Endodermal cell (in vitro differentiated cells): ENCODE measurements around the gene SYNE1. TPM values are rescaled to one million over a fixed set of nuclear protein-coding genes. Genes with fewer than 3 reads are reported as not detected.
A peak's percentile ranks its signal among the peaks of the same experiment; 100 is the strongest.

Experiments used
- DNase-seq: peaks from one replicate; pipeline ENCODE4 v3.0.0-alpha.2; 2017
- H3K27ac ChIP-seq: 2 replicates; pipeline ENCODE4 v1.5.1; 2013; ENCODE audit warnings: mild to moderate bottlenecking, low read depth, low read length, moderate library complexity
- H3K27me3 ChIP-seq: 2 replicates; pipeline ENCODE4 v1.6.1; 2013; ENCODE audit warnings: mild to moderate bottlenecking, low read length, moderate library complexity; ENCODE audit not compliant: insufficient read depth, control insufficient read depth, poor library complexity, severe bottlenecking
- H3K36me3 ChIP-seq: 2 replicates; pipeline ENCODE4 v1.7.0; 2013; ENCODE audit warnings: mild to moderate bottlenecking, low read length, moderate library complexity; ENCODE audit not compliant: control insufficient read depth, insufficient read depth
- H3K4me1 ChIP-seq: one replicate; pipeline ENCODE4 v1.7.0; 2013; ENCODE audit warnings: low read length; ENCODE audit not compliant: control insufficient read depth, insufficient read depth
- H3K4me3 ChIP-seq: 2 replicates; pipeline ENCODE4 v1.5.1; 2013; ENCODE audit warnings: mild to moderate bottlenecking, low read length, moderate library complexity
- H3K9ac ChIP-seq: 2 replicates; pipeline ENCODE4 v1.6.1; 2013; ENCODE audit warnings: mild to moderate bottlenecking, low read length, moderate library complexity; ENCODE audit not compliant: poor library complexity, severe bottlenecking; ENCODE audit errors: extremely low read depth
- H3K9me3 ChIP-seq: 2 replicates; pipeline ENCODE4 v1.6.1; 2013; ENCODE audit warnings: mild to moderate bottlenecking, low read length, moderate library complexity; ENCODE audit not compliant: control insufficient read depth
- H3K27ac Mint-ChIP-seq: 2 replicates; pipeline ENCODE4 v1.8.0; 2020; ENCODE audit warnings: mixed read lengths
- H3K27me3 Mint-ChIP-seq: 2 replicates; pipeline ENCODE4 v1.8.0; 2021; ENCODE audit warnings: mild to moderate bottlenecking, mixed read lengths; ENCODE audit not compliant: insufficient read depth
- H3K36me3 Mint-ChIP-seq: 2 replicates; pipeline ENCODE4 v1.8.0; 2020; ENCODE audit warnings: low read depth, mixed read lengths
- H3K4me1 Mint-ChIP-seq: 2 replicates; pipeline ENCODE4 v1.8.0; 2020; ENCODE audit warnings: mixed read lengths
- H3K4me3 Mint-ChIP-seq: 2 replicates; pipeline ENCODE4 v1.8.0; 2020; ENCODE audit warnings: mild to moderate bottlenecking, moderate library complexity, mixed read lengths
- H3K9me3 Mint-ChIP-seq: 2 replicates; pipeline ENCODE4 v1.8.0; 2020; ENCODE audit warnings: mild to moderate bottlenecking, mixed read lengths
- CTCF ChIP-seq: fragments of 200-600 bp; sonication (generic); conservative IDR thresholded peaks from 2 replicates; pipeline ENCODE4 v1.5.0; 2021; ENCODE audit warnings: antibody characterized with exemption, mild to moderate bottlenecking
- WGBS, 2 experiments: methylation state at CpG; one replicate each; pipeline versions ENCODE4 v1.1.5 to v1.1.7; 2013; ENCODE audit warnings: missing lambda C conversion rate in 2 of 2, mixed read lengths in 1 of 2; ENCODE audit not compliant: insufficient coverage in 1 of 2, insufficient read length in 1 of 2; 5-methylcytosine and 5-hydroxymethylcytosine counted together
- total RNA-seq, 2 donors: library from RNA; stranded (reverse); fragmentation: NEBNext Ultra II Directional in 1 of 2; extraction: Animal tissue kit (Norgen Biotek cat#: 25700) in 1 of 2; gene quantifications; 2 replicates in 1 of 2; 3 replicates in 1 of 2; pipeline ENCODE4 v1.2.1, GENCODE V29; 2021

Gene SYNE1
- total RNA-seq, 2 donors from 2014 or later: 7.9 to 9.5 TPM

GRCh38 chr6:152356662-152357061, 280.5 kb downstream of the SYNE1 start:
- Histone ChIP-seq H3K4me1 (peaks cover 11% of the 10 kb centered on the region), H3K27ac (no peak overlapping the region), H3K4me3 (no peak overlapping the region), H3K9me3 (no peaks in the 10 kb centered on the region), H3K9ac (no peak overlapping the region), H3K36me3 (no peaks in the 10 kb centered on the region), H3K27me3 (no peaks in the 10 kb centered on the region)
- H3K27ac Mint-ChIP-seq: no peak overlapping the region
- 21 to 35% methylated on average over 2 of the region's 2 CpGs for WGBS, 2 experiments
- no peak for DNase-seq
- H3K27me3 Mint-ChIP-seq: no peaks in the 10 kb centered on the region
- peaks cover 9% of the 10 kb centered on the region for H3K4me1 Mint-ChIP-seq
- no peaks in the 10 kb centered on the region for H3K36me3 Mint-ChIP-seq
- H3K4me3 Mint-ChIP-seq: no peak overlapping the region
- H3K9me3 Mint-ChIP-seq: no peaks in the 10 kb centered on the region
- peak; percentile 72 for TF ChIP-seq CTCF

- Histone ChIP-seq H3K4me3 (no peak overlapping the region), H3K36me3 (no peaks in the 10 kb centered on the region), H3K27ac (no peak overlapping the region), H3K9me3 (no peaks in the 10 kb centered on the region), H3K4me1 (peaks cover 11% of the 10 kb centered on the region), H3K9ac (no peak overlapping the region), H3K27me3 (no peaks in the 10 kb centered on the region)
- WGBS, 2 experiments: 86% methylated on average over 1 of the region's 1 CpG
- no peaks in the 10 kb centered on the region for H3K9me3 Mint-ChIP-seq
- H3K27me3 Mint-ChIP-seq: no peaks in the 10 kb centered on the region
- TF ChIP-seq CTCF: no peak
- DNase-seq: no peak
- H3K4me1 Mint-ChIP-seq: peaks cover 9% of the 10 kb centered on the region
- no peak overlapping the region for H3K27ac Mint-ChIP-seq
- H3K36me3 Mint-ChIP-seq: no peaks in the 10 kb centered on the region
- no peak overlapping the region for H3K4me3 Mint-ChIP-seq
Measured at GRCh38 chr6:152356016-152356415, 281.1 kb downstream of the SYNE1 start.

GRCh38 chr6:152355166-152355565, 282.0 kb downstream of the SYNE1 start:
- no peak overlapping the region for H3K9ac ChIP-seq
- no peak for TF ChIP-seq CTCF
- H3K27me3 Mint-ChIP-seq: no peaks in the 10 kb centered on the region
- no peak overlapping the region for H3K4me3 ChIP-seq
- H3K27me3 ChIP-seq: no peaks in the 10 kb centered on the region
- peaks cover 9% of the 10 kb centered on the region for H3K4me1 Mint-ChIP-seq
- no peak overlapping the region for H3K4me3 Mint-ChIP-seq
- no peaks in the 10 kb centered on the region for H3K9me3 Mint-ChIP-seq
- H3K27ac Mint-ChIP-seq: peak overlapping the region; percentile 65
- no peak overlapping the region for H3K27ac ChIP-seq
- H3K4me1 ChIP-seq: peaks cover 11% of the 10 kb centered on the region
- H3K36me3 ChIP-seq: no peaks in the 10 kb centered on the region
- no peaks in the 10 kb centered on the region for H3K36me3 Mint-ChIP-seq
- no peaks in the 10 kb centered on the region for H3K9me3 ChIP-seq
- no peak for DNase-seq
